ENCODE data around the gene NSDHL. TPM values are rescaled to one million over a fixed set of nuclear protein-coding genes. Genes with fewer than 3 reads are reported as not detected.
"Not testable (repeated sequence)": the region's sequence is repeated elsewhere in the genome, so short reads cannot be mapped to it uniquely, and the experiment has no call there.

NSDHL gene
- 31.6 and 32.7 TPM in 2 replicates for total RNA-seq (2021)
- long read RNA-seq, transcript NSDHL-203 (9 exons, 1,630 nt), result minor isoform, 37 of 229 reads
- long read RNA-seq, transcript NSDHL-201 (8 exons, 1,929 nt), result major isoform, 178 of 229 reads
- long read RNA-seq, partial matches to known transcripts, result 5 of 229 reads
- long read RNA-seq, other reads (novel, unspliced or antisense), result 9 of 229 reads

DNA sequence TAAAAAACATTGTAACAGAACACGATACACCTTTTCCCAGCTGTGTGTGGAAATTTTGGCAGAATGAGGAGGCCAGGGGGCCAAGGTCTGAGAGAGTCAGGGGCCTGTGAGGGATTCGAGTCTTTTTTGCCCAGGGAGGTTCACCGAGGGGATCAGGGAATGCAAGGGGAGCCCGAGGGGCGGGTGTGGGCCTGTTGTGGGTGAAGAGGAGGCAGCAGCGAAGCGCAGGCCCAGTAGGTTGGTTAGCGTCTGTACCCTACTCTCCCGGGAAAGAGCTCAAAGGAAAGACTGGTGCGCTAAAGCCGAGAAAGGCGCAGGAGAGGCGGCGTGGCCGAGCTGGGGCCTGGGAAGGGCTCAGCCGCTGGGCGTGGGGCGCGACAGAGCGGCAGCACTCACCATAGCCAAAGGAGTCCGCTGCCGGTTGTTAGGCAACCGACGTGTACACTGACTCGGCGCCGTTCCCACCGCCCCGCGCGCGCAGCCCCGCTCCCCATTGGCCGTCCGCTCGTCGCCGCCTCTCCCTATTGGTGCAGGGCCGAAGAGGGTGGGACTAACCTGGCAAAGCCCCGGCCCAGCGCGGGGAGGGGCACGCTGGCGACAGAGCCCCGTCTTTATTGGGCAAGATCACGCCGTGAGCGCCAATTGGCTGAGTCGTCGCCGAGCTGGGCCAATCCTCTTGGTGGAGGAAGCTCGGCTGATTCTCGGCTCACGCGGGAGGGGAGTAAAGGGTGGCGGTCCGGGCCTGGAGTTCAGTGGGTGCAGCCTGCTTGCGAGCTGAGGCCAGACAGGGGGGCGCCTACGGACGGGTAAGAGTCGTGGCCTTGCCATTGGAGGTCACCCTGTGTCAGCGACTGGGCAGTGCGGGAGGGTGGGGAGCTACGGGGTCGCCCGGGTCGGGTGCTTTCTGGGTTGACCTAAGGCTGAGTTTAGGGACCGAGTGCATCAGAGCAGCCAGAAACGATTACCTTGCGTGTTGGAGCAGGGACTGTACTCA, at the start of gene NSDHL, which contains the start of gene CETN2:
TSS of gene NSDHL (plus strand) at position 752 of the 994 bp plus-strand sequence. CDS start 15,262 bp downstream, outside the sequence.
TSS of gene CETN2 (minus strand) at position 446 of the 994 bp plus-strand sequence. CDS start at position 399, 47 bp downstream.
- H3K27me3 ChIP-seq (ENCODE audit: insufficient read depth, low read length), result no peaks in the 10 kb centered on the region
- WGBS (ENCODE audit: extremely low coverage, insufficient read length, low lambda C conversion rate), result no CpG with 5 or more reads among the region's 71 CpGs
- no peaks in the 10 kb centered on the region for H4K20me1 ChIP-seq (ENCODE audit: control insufficient read depth, insufficient read depth, insufficient read length)
- no peak within 1 kb of the TSS for H2BK20ac ChIP-seq (ENCODE audit: low read depth, low read length, poor library complexity, severe bottlenecking)
- H2BK120ac ChIP-seq (ENCODE audit: low read depth, low read length, poor library complexity, severe bottlenecking), result no peak within 1 kb of the TSS
- H2BK15ac ChIP-seq (ENCODE audit: low read depth, low read length), result no peak within 1 kb of the TSS
- Mint-ChIP-seq H3K36me3 (ENCODE audit: insufficient read depth in 1 of 3, low read depth in 3 of 3) (peaks cover 30 to 40% (median 38%) of the 10 kb centered on the region in 3 experiments), H3K27ac (peak within 1 kb of the TSS; percentile 53 to 97 (median 76)), H3K4me3 (peak within 1 kb of the TSS; percentile 94), H3K27me3 (ENCODE audit: low read depth) (no peaks in the 10 kb centered on the region; the same call in 1 of the 2 replicates), H3K4me1 (peaks cover 6 to 15% of the 10 kb centered on the region in 2 experiments), H3K9me3 (peaks cover 78 to 83% of the 10 kb centered on the region in 2 experiments)
- H2BK5ac ChIP-seq (ENCODE audit: insufficient read length, low read length), result no peak within 1 kb of the TSS
- H3K79me1 ChIP-seq (ENCODE audit: insufficient read depth, low read depth, low read length, poor library complexity, severe bottlenecking), result no peaks in the 10 kb centered on the region
- no peak for TF ChIP-seq CTCF (conservative IDR thresholded peaks at IDR 0.05)
- H4K91ac ChIP-seq (ENCODE audit: insufficient read length, low read depth, low read length), result no peak within 1 kb of the TSS
- H3K23me2 ChIP-seq (ENCODE audit: insufficient read length, low read depth, low read length, poor library complexity, severe bottlenecking), result peaks cover 7% of the 10 kb centered on the region
- no peak within 1 kb of the TSS for H2AK5ac ChIP-seq (ENCODE audit: insufficient read length, low read length)
- DNase-seq, result peak; percentile 96
- peaks cover 55% of the 10 kb centered on the region for H3K9me3 ChIP-seq (ENCODE audit: control insufficient read depth, low read depth, low read length)
- H3K4ac ChIP-seq (ENCODE audit: low read depth, low read length), result no peak within 1 kb of the TSS
- H3K27ac ChIP-seq (ENCODE audit: insufficient read length, low read depth, low read length), result no peak within 1 kb of the TSS
- no peak within 1 kb of the TSS for H3K56ac ChIP-seq (ENCODE audit: insufficient read length, low read depth, low read length)
- H3K79me2 ChIP-seq (ENCODE audit: insufficient read depth, low read length), result peaks cover 16% of the 10 kb centered on the region; the same call in 1 of the 2 replicates
- no peak within 1 kb of the TSS for H4K8ac ChIP-seq (replicated peaks; ENCODE audit: insufficient read length, low read depth, low read length)
- peak within 1 kb of the TSS; percentile 87 for H3K4me2 ChIP-seq (ENCODE audit: insufficient read depth, insufficient read length, low read length)
- no peak within 1 kb of the TSS for H3K14ac ChIP-seq (ENCODE audit: insufficient read depth, low read length)
- H3K4me1 ChIP-seq (ENCODE audit: insufficient read depth, low read length), result peaks cover 2% of the 10 kb centered on the region; the same call in 1 of the 2 replicates
- H3K18ac ChIP-seq (ENCODE audit: insufficient read length, low read depth, low read length), result no peak within 1 kb of the TSS
- H3K23ac ChIP-seq (ENCODE audit: insufficient read length, low read depth, low read length), result no peak within 1 kb of the TSS
- H2AFZ ChIP-seq (ENCODE audit: low read length), result no peak within 1 kb of the TSS
- H3T11ph ChIP-seq (ENCODE audit: low read length), result no peak within 1 kb of the TSS
- peak within 1 kb of the TSS; percentile 85 for H3K9ac ChIP-seq (ENCODE audit: extremely low read depth, insufficient read length, low read length)
- no peak within 1 kb of the TSS for H4K5ac ChIP-seq (ENCODE audit: insufficient read length, low read depth, low read length)
- no peak within 1 kb of the TSS for H2BK12ac ChIP-seq (ENCODE audit: insufficient read length, low read depth, low read length)

GRCh38 chrX:152787062-152787461, 43.8 kb upstream of the NSDHL start:
- H4K8ac ChIP-seq (replicated peaks; ENCODE audit: insufficient read length, low read depth, low read length); H3K79me1 ChIP-seq (ENCODE audit: insufficient read depth, low read depth, low read length, poor library complexity, severe bottlenecking); H3K23me2 ChIP-seq (ENCODE audit: insufficient read length, low read depth, low read length, poor library complexity, severe bottlenecking); H2BK15ac ChIP-seq (ENCODE audit: low read depth, low read length); H3K27me3 ChIP-seq (ENCODE audit: insufficient read depth, low read length); H3K27ac ChIP-seq (ENCODE audit: insufficient read length, low read depth, low read length); H2AK5ac ChIP-seq (ENCODE audit: insufficient read length, low read length); H2BK5ac ChIP-seq (ENCODE audit: insufficient read length, low read length); H2BK20ac ChIP-seq (ENCODE audit: low read depth, low read length, poor library complexity, severe bottlenecking); DNase-seq; H3K36me3 Mint-ChIP-seq (ENCODE audit: insufficient read depth in 1 of 3, low read depth in 3 of 3); H3T11ph ChIP-seq (ENCODE audit: low read length); H4K5ac ChIP-seq (ENCODE audit: insufficient read length, low read depth, low read length); H3K9ac ChIP-seq (ENCODE audit: extremely low read depth, insufficient read length, low read length); H3K79me2 ChIP-seq (ENCODE audit: insufficient read depth, low read length); H4K91ac ChIP-seq (ENCODE audit: insufficient read length, low read depth, low read length); H3K4me3 Mint-ChIP-seq; H3K56ac ChIP-seq (ENCODE audit: insufficient read length, low read depth, low read length); H3K18ac ChIP-seq (ENCODE audit: insufficient read length, low read depth, low read length); H3K4me1 ChIP-seq (ENCODE audit: insufficient read depth, low read length); H3K4me1 Mint-ChIP-seq; H3K27ac Mint-ChIP-seq; H2BK12ac ChIP-seq (ENCODE audit: insufficient read length, low read depth, low read length); H3K14ac ChIP-seq (ENCODE audit: insufficient read depth, low read length); H3K23ac ChIP-seq (ENCODE audit: insufficient read length, low read depth, low read length); H2AFZ ChIP-seq (ENCODE audit: low read length); H3K4ac ChIP-seq (ENCODE audit: low read depth, low read length); H2BK120ac ChIP-seq (ENCODE audit: low read depth, low read length, poor library complexity, severe bottlenecking); H3K4me2 ChIP-seq (ENCODE audit: insufficient read depth, insufficient read length, low read length); H4K20me1 ChIP-seq (ENCODE audit: control insufficient read depth, insufficient read depth, insufficient read length); H3K27me3 Mint-ChIP-seq (ENCODE audit: low read depth): not testable (repeated sequence)
- H3K9me3 Mint-ChIP-seq, result peaks cover 12 to 14% of the 10 kb centered on the region in 2 experiments; a peak in 4 of 5 replicates
- H3K9me3 ChIP-seq (ENCODE audit: control insufficient read depth, low read depth, low read length), result peaks cover 11% of the 10 kb centered on the region
- no CpG with 5 or more reads among the region's 3 CpGs for WGBS (ENCODE audit: extremely low coverage, insufficient read length, low lambda C conversion rate)

Data from H9 (cell line).